Measurements from ENCODE around the gene AK2.

AK2 gene

GRCh38 chr1:32969566-32969965 is 67.1 kb downstream of the AK2 start:
- no peak for DNase-seq

GRCh38 chr1:32967888-32968568 is 68.7 kb downstream of the AK2 start:
- no peak for DNase-seq

- no peak for DNase-seq
Measured at GRCh38 chr1:32966900-32967299, 69.8 kb downstream of the AK2 start.

- no peak for DNase-seq
Measured at GRCh38 chr1:32965251-32965747, 71.4 kb downstream of the AK2 start.

- peak; percentile 84 for DNase-seq
Measured at GRCh38 chr1:32964461-32965250, 72.0 kb downstream of the AK2 start, which contains the start of gene RNF19B. Gene RNF19B, minus strand, starts transcription at chr1:32964809. Its CDS starts 124 bp downstream, at chr1:32964685.

GRCh38 chr1:32963746-32964460 is 72.8 kb downstream of the AK2 start:
- DNase-seq, result peak; percentile 32

GRCh38 chr1:32962248-32962896 is 74.3 kb downstream of the AK2 start:
- DNase-seq, result no peak

- no peak for DNase-seq
Measured at GRCh38 chr1:32960819-32961355, 75.8 kb downstream of the AK2 start.

- no peak for DNase-seq
Measured at GRCh38 chr1:32960342-32960741, 76.3 kb downstream of the AK2 start.

GRCh38 chr1:32958827-32959226 is 77.9 kb downstream of the AK2 start:
- DNase-seq, result no peak
